Neural cell (in vitro differentiated cells): ENCODE measurements around the gene H1-8.

ENCODE experiments used
- CTCF ChIP-seq: fragments of 450-650 bp; IDR thresholded peaks from 2 replicates; pipeline ENCODE4 v1.5.1; 2014; ENCODE audit warnings: antibody characterized with exemption, mild to moderate bottlenecking, moderate library complexity; ENCODE audit not compliant: poor library complexity, severe bottlenecking
- EZH2 ChIP-seq: fragments of 200-600, 300-800 bp; shearing (Covaris generic), sonication (generic); IDR thresholded peaks from 2 replicates; pipeline ENCODE4 v1.6.1; 2014; ENCODE audit warnings: antibody characterized with exemption, low read length, borderline replicate concordance, mild to moderate bottlenecking; ENCODE audit not compliant: insufficient read depth, poor library complexity, severe bottlenecking
- POLR2AphosphoS5 ChIP-seq: IDR thresholded peaks from 2 replicates; pipeline ENCODE4 v1.6.1; 2012
- TAF1 ChIP-seq: IDR thresholded peaks from 2 replicates; pipeline ENCODE4 v1.6.1; 2012; ENCODE audit warnings: low read depth

DNA sequence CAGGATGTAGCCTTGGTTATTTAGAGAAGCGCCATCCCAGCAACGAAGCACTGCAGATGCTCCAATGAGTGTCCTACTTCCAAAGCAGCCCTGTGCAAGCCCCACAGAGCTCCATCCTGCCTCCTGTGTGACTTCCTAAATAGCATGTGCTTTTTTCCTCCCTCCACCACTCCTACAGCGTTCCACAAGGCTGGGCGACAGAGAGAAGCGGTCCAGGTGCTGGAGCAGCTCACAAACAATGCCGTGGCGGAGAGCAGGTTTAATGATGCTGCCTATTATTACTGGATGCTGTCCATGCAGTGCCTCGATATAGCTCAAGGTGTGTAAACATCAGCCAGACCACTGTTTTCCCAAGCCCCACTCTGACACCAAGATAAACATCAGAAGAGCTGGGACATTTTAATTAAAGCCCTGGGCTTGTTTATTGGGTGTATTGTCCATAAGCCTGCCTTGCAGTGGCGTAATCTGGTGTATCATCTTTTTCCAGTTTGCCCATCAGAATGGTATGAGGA, 36.7 kb upstream of the H1-8 start:
- TF ChIP-seq CTCF: no peak
- no peak for TF ChIP-seq EZH2
- no peak for TF ChIP-seq POLR2AphosphoS5
- no peak for TF ChIP-seq TAF1
